Chondrocyte (in vitro differentiated cells): ENCODE results near the gene GRID2. TPM values are rescaled to one million over a fixed set of nuclear protein-coding genes. Genes with fewer than 3 reads are reported as not detected.

Experiments used
- DNase-seq: peaks from one replicate; pipeline ENCODE4 v3.0.0; 2021; ENCODE audit warnings: mixed read lengths, low spot score
- H3K27ac Mint-ChIP-seq: one replicate; pipeline ENCODE4 v1.8.0; 2021; ENCODE audit warnings: mild to moderate bottlenecking, moderate library complexity, mixed read lengths; ENCODE audit not compliant: unreplicated experiment
- H3K27me3 Mint-ChIP-seq: 2 replicates; pipeline ENCODE4 v1.8.0; 2021; ENCODE audit warnings: low read depth, mixed read lengths
- H3K36me3 Mint-ChIP-seq: 2 replicates; pipeline ENCODE4 v1.8.0; 2021; ENCODE audit warnings: low read depth, mixed read lengths
- H3K4me1 Mint-ChIP-seq: 2 replicates; pipeline ENCODE4 v1.8.0; 2021; ENCODE audit warnings: low read depth, mild to moderate bottlenecking, mixed read lengths
- H3K4me3 Mint-ChIP-seq: one replicate; pipeline ENCODE4 v1.8.0; 2021; ENCODE audit warnings: mild to moderate bottlenecking, moderate library complexity, mixed read lengths; ENCODE audit not compliant: unreplicated experiment
- H3K9me3 Mint-ChIP-seq: 2 replicates; pipeline ENCODE4 v1.8.0; 2021; ENCODE audit warnings: low read depth, mixed read lengths
- CTCF ChIP-seq: fragments of 200-600 bp; sonication (generic); IDR thresholded peaks from 2 replicates; pipeline ENCODE4 v1.5.0; 2021; ENCODE audit warnings: antibody characterized with exemption, mild to moderate bottlenecking, moderate library complexity
- total RNA-seq: library from RNA; stranded (reverse); gene quantifications from 3 replicates; pipeline ENCODE4 v1.2.1, GENCODE V29; 2021

The GRID2 gene
- total RNA-seq, 1 donor from 2014 or later, result not detected

DNA sequence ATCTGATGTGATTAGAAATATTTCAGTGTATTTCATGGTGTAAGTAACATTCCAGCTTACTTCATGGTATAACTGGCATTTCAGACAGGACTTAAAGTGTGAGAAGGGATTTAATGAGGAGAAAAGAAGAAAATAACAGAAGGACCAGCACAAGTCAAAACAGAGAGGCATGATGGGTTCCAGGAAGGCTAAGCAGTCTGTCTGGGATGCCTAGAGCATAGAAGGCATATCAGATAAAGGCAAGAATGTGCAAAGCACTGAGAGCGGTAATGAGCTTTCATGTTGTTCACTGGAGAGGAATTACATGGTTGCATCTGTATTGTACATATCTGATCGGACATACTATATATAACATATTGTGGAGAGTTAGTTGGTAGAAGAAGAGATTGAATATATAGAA lies 54.2 kb downstream of the GRID2 start:
- no peak overlapping the region for H3K27ac Mint-ChIP-seq
- peaks cover 19% of the 10 kb centered on the region for H3K27me3 Mint-ChIP-seq

DNA sequence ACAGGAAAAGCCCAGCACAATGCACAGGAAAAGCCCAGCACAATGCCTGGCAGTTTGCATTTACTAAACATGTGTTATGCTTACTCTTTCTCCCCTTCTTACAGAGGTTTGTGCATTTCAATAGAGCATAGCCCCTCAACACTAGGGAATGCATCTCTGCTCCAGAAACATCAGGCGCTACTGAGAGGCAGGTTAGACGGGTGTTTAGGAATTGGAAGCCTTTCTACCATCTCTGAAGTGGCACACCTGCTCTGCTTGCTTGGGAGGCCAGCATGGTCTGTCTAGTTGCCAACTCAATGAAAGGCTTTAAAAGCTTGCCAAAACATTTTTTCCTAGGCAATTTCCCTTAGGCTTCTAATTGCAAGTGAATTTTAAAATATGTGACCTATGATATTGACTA lies 55.7 kb downstream of the GRID2 start:
- no peaks in the 10 kb centered on the region for H3K36me3 Mint-ChIP-seq
- no peak overlapping the region for H3K4me3 Mint-ChIP-seq
- H3K27me3 Mint-ChIP-seq, result peaks cover 8% of the 10 kb centered on the region
- no peak for TF ChIP-seq CTCF
- no peaks in the 10 kb centered on the region for H3K9me3 Mint-ChIP-seq
- DNase-seq, result no peak
- H3K27ac Mint-ChIP-seq, result no peak overlapping the region
- no peaks in the 10 kb centered on the region for H3K4me1 Mint-ChIP-seq

More for the DNA sequence above, 54.2 kb downstream of the GRID2 start:
- Mint-ChIP-seq H3K4me1 (no peaks in the 10 kb centered on the region), H3K9me3 (no peaks in the 10 kb centered on the region), H3K4me3 (no peak overlapping the region), H3K36me3 (no peaks in the 10 kb centered on the region)
- no peak for DNase-seq
- no peak for TF ChIP-seq CTCF

DNA sequence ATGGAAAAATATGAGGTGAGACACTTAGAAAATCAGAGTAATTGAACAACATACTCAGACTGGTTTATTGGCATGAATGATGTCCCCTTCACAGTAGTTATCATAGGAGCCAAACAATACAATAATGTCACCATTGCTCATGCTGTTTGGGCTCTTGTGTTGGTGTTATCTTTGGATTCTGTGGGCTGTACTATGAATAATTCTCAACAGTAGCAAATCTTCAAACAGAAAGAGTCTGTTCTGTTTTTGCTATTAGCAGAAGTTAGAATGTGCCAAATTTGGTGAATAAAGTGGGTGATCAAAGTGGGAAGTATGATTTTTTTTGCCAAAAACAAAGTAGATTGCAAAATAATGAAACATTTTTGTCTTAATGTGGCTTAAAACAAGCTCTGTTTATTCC lies 58.3 kb downstream of the GRID2 start:
- Mint-ChIP-seq H3K4me3 (no peak overlapping the region), H3K27ac (no peak overlapping the region), H3K4me1 (no peaks in the 10 kb centered on the region), H3K9me3 (no peaks in the 10 kb centered on the region), H3K36me3 (no peaks in the 10 kb centered on the region), H3K27me3 (peaks cover 9% of the 10 kb centered on the region)
- no peak for TF ChIP-seq CTCF
- DNase-seq, result no peak

DNA sequence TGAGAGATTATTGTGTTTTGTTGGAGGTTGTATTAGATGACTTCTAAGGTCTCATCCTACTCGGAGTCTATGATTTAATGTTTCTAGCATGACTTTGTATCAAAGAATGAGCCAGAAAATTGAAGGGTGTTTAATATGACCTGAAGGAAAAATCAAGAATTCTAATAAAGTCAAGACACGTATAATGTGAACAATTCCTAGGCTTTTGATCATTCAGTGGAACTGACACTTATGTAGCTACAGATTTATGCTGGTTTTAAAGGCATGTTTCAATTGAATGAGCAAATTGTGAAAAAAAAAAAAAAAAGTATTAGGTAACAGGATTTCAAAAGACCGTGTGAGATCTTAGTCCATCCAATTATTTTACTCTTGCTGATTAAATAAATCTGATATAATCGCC lies 64.9 kb downstream of the GRID2 start:
- TF ChIP-seq CTCF, result no peak
- Mint-ChIP-seq H3K4me3 (no peak overlapping the region), H3K4me1 (no peaks in the 10 kb centered on the region), H3K27ac (no peak overlapping the region), H3K27me3 (peaks cover 5% of the 10 kb centered on the region), H3K9me3 (no peaks in the 10 kb centered on the region), H3K36me3 (no peaks in the 10 kb centered on the region)
- DNase-seq, result no peak

- Mint-ChIP-seq H3K36me3 (peaks cover 2% of the 10 kb centered on the region), H3K4me1 (no peaks in the 10 kb centered on the region), H3K4me3 (no peak overlapping the region), H3K27ac (no peak overlapping the region), H3K27me3 (peaks cover 1% of the 10 kb centered on the region), H3K9me3 (peaks cover 4% of the 10 kb centered on the region)
- TF ChIP-seq CTCF, result no peak
- DNase-seq, result no peak
Measured at GRCh38 chr4:92381616-92382015, 77.8 kb downstream of the GRID2 start.
